HepG2 (cell line): ENCODE results near the gene DEDD2. TPM values are rescaled to one million over a fixed set of nuclear protein-coding genes. Genes with fewer than 3 reads are reported as not detected.

ENCODE experiments used
- ATAC-seq: fragments of 200-7000 bp; cut with Tn5 transposase; 3 replicates; pipeline ENCODE4 v1.9.1; 2020; ENCODE audit warnings: mild to moderate bottlenecking, moderate library complexity
- BruUV-seq: library from RNA; stranded (reverse); fragments of 400-500 nt; replicated peaks from 2 replicates; lab custom pipeline; 2021; lab: Mats Ljungman, UMichigan
- CTCF ChIA-PET: fragments of 300-600 bp; formaldehyde crosslinking; extraction: SDS; loops from one replicate; lab custom pipeline; 2021; ENCODE audit warnings: low total read pairs, inconsistent platforms, low intra/inter-chr PET ratio; lab: Yijun Ruan, JAX
- POLR2A ChIA-PET: fragments of 350-600 bp; sonication (Branson Sonifier 250); formaldehyde crosslinking; loops from one replicate; lab custom pipeline; 2020; ENCODE audit warnings: antibody characterized with exemption, inconsistent platforms; lab: Yijun Ruan, JAX
- DNase-seq: peaks from one replicate; pipeline ENCODE4 v3.0.0-alpha.2; 2015; ENCODE audit warnings: low spot score
- FAIRE-seq: peaks from 3 replicates; lab custom pipeline; 2011; peaks lifted over from hg19 to GRCh38; lab: Jason Lieb, UNC
- H2AFZ ChIP-seq: one replicate; pipeline ENCODE4 v1.6.1; 2011; ENCODE audit warnings: low read length, inconsistent platforms
- H3K27ac ChIP-seq: fragments of 300-600 bp; 3 replicates; pipeline ENCODE4 v1.8.0; 2011; ENCODE audit warnings: mixed run types, mild to moderate bottlenecking, mixed read lengths, low read length, inconsistent platforms; ENCODE audit not compliant: insufficient read depth; ENCODE audit errors: extremely low read length
- H3K27me3 ChIP-seq, 2 experiments: fragments of 200-600 bp in 1 of 2; 2 replicates in 1 of 2; 3 replicates in 1 of 2; pipeline versions ENCODE4 v1.6.0 to v1.8.0; 2011; ENCODE audit warnings: low read length in 2 of 2, mild to moderate bottlenecking in 2 of 2, moderate library complexity in 2 of 2, inconsistent platforms in 1 of 2; ENCODE audit not compliant: insufficient read depth in 2 of 2, control insufficient read depth in 1 of 2
- H3K36me3 ChIP-seq, 2 experiments: fragments of 200-600 bp in 1 of 2; replicated peaks in 1 of 2; 2 replicates in 1 of 2; 3 replicates in 1 of 2; pipeline versions ENCODE4 v1.5.1 to v1.8.0; 2011; ENCODE audit warnings: low read length in 2 of 2, inconsistent platforms in 1 of 2; ENCODE audit not compliant: insufficient read depth in 2 of 2, control insufficient read depth in 1 of 2
- H3K4me1 ChIP-seq: 2 replicates; pipeline ENCODE4 v1.5.1; 2012; ENCODE audit warnings: low read length, inconsistent platforms; ENCODE audit not compliant: insufficient read depth
- H3K4me2 ChIP-seq: 2 replicates; pipeline ENCODE4 v1.6.0; 2011; ENCODE audit warnings: low read depth, low read length, inconsistent platforms
- H3K4me3 ChIP-seq, 3 experiments: fragments of 200-600 bp in 1 of 3; sonication (generic), shearing (Covaris generic) in 1 of 3; replicated peaks in 1 of 3; 2 replicates each; pipeline ENCODE4 v1.5.1; 2011 to 2016; ENCODE audit warnings: low read length in 3 of 3, inconsistent platforms in 2 of 3, low read depth in 2 of 3, mild to moderate bottlenecking in 2 of 3, control low read depth in 1 of 3, mixed read lengths in 1 of 3; ENCODE audit not compliant: insufficient read depth in 1 of 3
- H3K79me2 ChIP-seq: one replicate; pipeline ENCODE4 v1.6.1; 2011; ENCODE audit warnings: low read length, inconsistent platforms; ENCODE audit not compliant: insufficient read depth
- H3K9ac ChIP-seq: 2 replicates; pipeline ENCODE4 v1.6.0; 2011; ENCODE audit warnings: mild to moderate bottlenecking, low read depth, low read length, inconsistent platforms; ENCODE audit not compliant: insufficient read depth
- H3K9me3 ChIP-seq: 2 replicates; pipeline ENCODE4 v1.5.1; 2012; ENCODE audit warnings: mild to moderate bottlenecking, low read length
- H4K20me1 ChIP-seq: 2 replicates; pipeline ENCODE4 v1.6.0; 2011; ENCODE audit warnings: inconsistent platforms, mild to moderate bottlenecking, low read length, moderate library complexity; ENCODE audit not compliant: insufficient read depth
- BHLHE40 ChIP-seq: IDR thresholded peaks from 2 replicates; pipeline ENCODE4 v1.6.1; 2011; ENCODE audit warnings: low read length, improper control_type of control experiment
- CEBPG ChIP-seq: IDR thresholded peaks from 2 replicates; pipeline ENCODE4 v1.6.1; 2016
- FLYWCH1 ChIP-seq: sonication (generic); formaldehyde crosslinking; IDR thresholded peaks from 2 replicates; pipeline ENCODE4 v1.8.1; 2023; ENCODE audit warnings: mild to moderate bottlenecking, missing genetic modification reagents
- GLI4 ChIP-seq: sonication (generic); formaldehyde crosslinking; IDR thresholded peaks from 2 replicates; pipeline ENCODE4 v1.5.1; 2020; ENCODE audit warnings: missing genetic modification reagents, mild to moderate bottlenecking, moderate library complexity, borderline replicate concordance
- KDM4B ChIP-seq: sonication (generic); formaldehyde crosslinking; IDR thresholded peaks from 2 replicates; pipeline ENCODE4 v1.4.0; 2020; ENCODE audit warnings: missing genetic modification reagents
- KDM5A ChIP-seq: fragments of 200-600 bp; sonication (generic); IDR thresholded peaks from 2 replicates; pipeline ENCODE4 v1.7.0; 2018; ENCODE audit warnings: antibody characterized with exemption, mild to moderate bottlenecking, low read length, borderline replicate concordance
- MYNN ChIP-seq: sonication (generic); formaldehyde crosslinking; IDR thresholded peaks from 2 replicates; pipeline ENCODE4 v1.4.0; 2020; ENCODE audit warnings: mild to moderate bottlenecking, low read depth, missing genetic modification reagents
- NCOA2 ChIP-seq: sonication (generic); formaldehyde crosslinking; IDR thresholded peaks from 2 replicates; pipeline ENCODE4 v1.8.0; 2022; ENCODE audit warnings: inconsistent platforms
- SMAD1 ChIP-seq: sonication (generic); formaldehyde crosslinking; IDR thresholded peaks from 2 replicates; pipeline ENCODE4 v1.4.0; 2020; ENCODE audit warnings: missing genetic modification reagents, low read depth, mild to moderate bottlenecking, borderline replicate concordance
- SMARCE1 ChIP-seq: fragments of 450-650 bp; IDR thresholded peaks from 2 replicates; pipeline ENCODE4 v1.6.1; 2017; ENCODE audit warnings: borderline replicate concordance
- SSRP1 ChIP-seq: IDR thresholded peaks from 2 replicates; pipeline ENCODE4 v1.6.1; 2016; ENCODE audit warnings: control low read depth
- ZC3H13 ChIP-seq: sonication (generic); formaldehyde crosslinking; IDR thresholded peaks from 2 replicates; pipeline ENCODE4 v1.8.1; 2023; ENCODE audit warnings: mild to moderate bottlenecking, missing genetic modification reagents, moderate library complexity
- ZKSCAN8 ChIP-seq: IDR thresholded peaks from 2 replicates; pipeline ENCODE4 v1.6.1; 2016; ENCODE audit warnings: borderline replicate concordance, missing genetic modification reagents, missing compliant biosample characterization
- ZNF224 ChIP-seq: sonication (generic); formaldehyde crosslinking; IDR thresholded peaks from 2 replicates; pipeline ENCODE4 v1.5.0; 2020; ENCODE audit warnings: mild to moderate bottlenecking, missing genetic modification reagents
- ZNF34 ChIP-seq: sonication (generic); formaldehyde crosslinking; IDR thresholded peaks from 2 replicates; pipeline ENCODE4 v1.4.0; 2020; ENCODE audit warnings: mild to moderate bottlenecking, missing genetic modification reagents, borderline replicate concordance
- ZNF460 ChIP-seq: sonication (generic); formaldehyde crosslinking; IDR thresholded peaks from 2 replicates; pipeline ENCODE4 v1.5.1; 2020; ENCODE audit warnings: missing genetic modification reagents, mild to moderate bottlenecking, borderline replicate concordance
- ZNF558 ChIP-seq: sonication (generic); formaldehyde crosslinking; IDR thresholded peaks from 2 replicates; pipeline ENCODE4 v1.9.0; 2022; ENCODE audit warnings: mild to moderate bottlenecking, missing genetic modification reagents, borderline replicate concordance
- ZNF879 ChIP-seq: sonication (generic); formaldehyde crosslinking; IDR thresholded peaks from 2 replicates; pipeline ENCODE4 v1.8.1; 2023; ENCODE audit warnings: missing genetic modification reagents
- WGBS: methylation state at CpG from one replicate; pipeline ENCODE4 v1.1.6; 2017; ENCODE audit warnings: low lambda C conversion rate; 5-methylcytosine and 5-hydroxymethylcytosine counted together
- in situ Hi-C: cut with HindIII; loops from 2 replicates; pipeline ENCODE4 v1.10.0; 2017; ENCODE audit warnings: low pct_unique_long_range_greater_than_20kb; ENCODE audit not compliant: extremely low pct_ligation_motif_present
- intact Hi-C: fragments of 100-400 bp; cut with micrococcal nuclease; formaldehyde crosslinking; loops from one replicate; pipeline ENCODE4 v1.10.0; 2022; ENCODE audit not compliant: unreplicated experiment
- polyA plus RNA-seq, 8 experiments: library from polyadenylated mRNA; depleted of rRNA in 3 of 8; stranded (reverse) in 7 of 8; unstranded in 1 of 8; fragments of >200 nt; fragmentation: Illumina TruSeq in 4 of 8; extraction: Trizol in 4 of 8; gene quantifications; 2 replicates each; pipeline versions ENCODE4 v1.2.1 to v1.2.3, GENCODE V29; 2011 to 2016; ENCODE audit warnings: low read depth in 4 of 8, missing spikeins in 1 of 8, mixed read lengths in 1 of 8; ENCODE audit not compliant: insufficient read depth in 1 of 8
- total RNA-seq, 5 experiments: library from RNA; depleted of rRNA; stranded (reverse); fragments of >200 nt; fragmentation: Illumina TruSeq; extraction: Trizol; gene quantifications; 2 replicates each; pipeline ENCODE4 v1.2.3, GENCODE V29; 2016; ENCODE audit warnings: low read depth in 1 of 5
- TF ChIP-seq, protein P1 (sequence below): sonication (generic); formaldehyde crosslinking; IDR thresholded peaks from 2 replicates; pipeline ENCODE4 v1.4.0; 2020; ENCODE audit warnings: missing genetic modification reagents, borderline replicate concordance

The DEDD2 gene
- total and polyA plus RNA-seq, 2 of the 13 experiments (the other 11 are each of a cell fraction or from before 2014, with no cell fraction given) = 19.2 to 24.7 TPM

DNA sequence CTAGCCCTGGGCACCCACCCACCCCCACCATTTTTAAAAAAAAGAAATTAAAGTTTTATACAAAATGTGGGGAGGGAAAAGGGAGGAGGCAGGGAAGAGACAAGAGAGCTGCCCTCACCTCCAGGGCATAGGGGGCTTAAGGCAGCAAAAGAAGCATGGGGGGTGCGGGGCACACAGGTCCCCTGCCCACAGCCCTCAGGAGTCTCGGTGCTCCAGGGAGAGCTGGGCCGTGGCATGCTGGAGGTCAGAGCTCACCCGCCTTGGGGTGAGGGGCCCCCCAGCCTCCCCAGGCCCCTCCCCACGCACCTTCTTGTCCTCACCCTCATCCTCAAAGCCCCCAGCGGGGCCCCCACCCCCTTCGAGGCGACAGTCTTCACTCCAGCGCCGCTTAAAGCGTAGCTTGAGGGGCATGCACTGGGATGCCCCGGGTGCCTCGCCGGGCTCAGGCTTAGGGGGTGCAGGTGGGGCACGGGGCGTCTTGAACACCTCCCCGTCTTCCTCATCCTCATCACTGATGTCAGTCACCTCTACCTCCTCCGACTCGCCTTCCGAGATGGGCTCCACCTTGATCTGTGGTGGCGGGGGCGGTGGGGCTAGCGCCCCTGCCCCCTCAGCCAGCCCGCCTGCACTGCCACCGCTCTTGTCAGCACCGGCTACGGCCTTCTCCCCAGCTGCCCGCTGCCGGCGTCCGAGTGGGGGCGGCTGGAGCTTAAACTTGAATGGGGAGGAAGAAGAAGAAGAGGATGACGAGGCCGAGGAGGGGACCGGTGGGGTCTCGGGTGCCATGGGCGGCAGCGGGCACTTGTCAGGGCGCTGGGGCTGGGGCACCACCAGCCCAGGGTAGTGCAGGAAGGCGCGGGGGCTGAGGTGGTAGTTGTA, 31.0 kb upstream of the DEDD2 start (continued):
- no peak for TF ChIP-seq ZNF558 (CRISPR knock-in tag)
- peak; percentile 55; the same call in 1 of the 2 replicates for TF ChIP-seq SSRP1 (CRISPR knock-in tag)
- TF ChIP-seq KDM4B (CRISPR knock-in tag) = no peak
- no peak for TF ChIP-seq ZNF224 (CRISPR knock-in tag)
- TF ChIP-seq FLYWCH1 (CRISPR knock-in tag) = no peak
- TF ChIP-seq CEBPG = no peak
- TF ChIP-seq ZKSCAN8 (CRISPR knock-in tag) = no peak
- no peak for TF ChIP-seq SMAD1 (CRISPR knock-in tag)
- no peak for TF ChIP-seq MYNN (CRISPR knock-in tag)
- TF ChIP-seq SMARCE1 = no peak
- no peak for TF ChIP-seq ZNF34 (CRISPR knock-in tag)
- TF ChIP-seq GLI4 (CRISPR knock-in tag) = no peak

- BruUV-seq = no TSS peak
- H3K4me3 ChIP-seq = no peak overlapping the region
- in situ Hi-C loops = no loop called here
- H3K27me3 ChIP-seq = no peaks in the 10 kb centered on the region; a peak in 1 of 5 replicates
- intact Hi-C loops = no loop called here
- H3K9ac ChIP-seq = no peak overlapping the region
- H3K4me1 ChIP-seq = peaks cover 67% of the 10 kb centered on the region
- CTCF ChIA-PET = no interaction called here
- H3K9me3 ChIP-seq = no peaks in the 10 kb centered on the region
- 99% methylated on average over 6 of the region's 6 CpGs for WGBS
- FAIRE-seq = no peak
- POLR2A ChIA-PET = interaction anchor here (1.0 to 6.6 kb wide), 5 partner anchors 8 to 54 kb away, joined by 3 to 117 read pairs (median 8); partner anchors contain the start of genes ERF, PAFAH1B3 and PRR19
- ATAC-seq = no peak
- peaks cover 28% of the 10 kb centered on the region for H3K79me2 ChIP-seq
- no peak overlapping the region for H3K4me2 ChIP-seq
- H2AFZ ChIP-seq = no peak overlapping the region
- peak overlapping the region; percentile 28 for H3K27ac ChIP-seq
- peaks cover 44% of the 10 kb centered on the region for H4K20me1 ChIP-seq
- H3K36me3 ChIP-seq = peaks cover 7 to 32% of the 10 kb centered on the region in 2 experiments; a peak in 3 of 5 replicates
- no peak for DNase-seq
- no peak for TF ChIP-seq KDM5A
- TF ChIP-seq, protein P1, sequence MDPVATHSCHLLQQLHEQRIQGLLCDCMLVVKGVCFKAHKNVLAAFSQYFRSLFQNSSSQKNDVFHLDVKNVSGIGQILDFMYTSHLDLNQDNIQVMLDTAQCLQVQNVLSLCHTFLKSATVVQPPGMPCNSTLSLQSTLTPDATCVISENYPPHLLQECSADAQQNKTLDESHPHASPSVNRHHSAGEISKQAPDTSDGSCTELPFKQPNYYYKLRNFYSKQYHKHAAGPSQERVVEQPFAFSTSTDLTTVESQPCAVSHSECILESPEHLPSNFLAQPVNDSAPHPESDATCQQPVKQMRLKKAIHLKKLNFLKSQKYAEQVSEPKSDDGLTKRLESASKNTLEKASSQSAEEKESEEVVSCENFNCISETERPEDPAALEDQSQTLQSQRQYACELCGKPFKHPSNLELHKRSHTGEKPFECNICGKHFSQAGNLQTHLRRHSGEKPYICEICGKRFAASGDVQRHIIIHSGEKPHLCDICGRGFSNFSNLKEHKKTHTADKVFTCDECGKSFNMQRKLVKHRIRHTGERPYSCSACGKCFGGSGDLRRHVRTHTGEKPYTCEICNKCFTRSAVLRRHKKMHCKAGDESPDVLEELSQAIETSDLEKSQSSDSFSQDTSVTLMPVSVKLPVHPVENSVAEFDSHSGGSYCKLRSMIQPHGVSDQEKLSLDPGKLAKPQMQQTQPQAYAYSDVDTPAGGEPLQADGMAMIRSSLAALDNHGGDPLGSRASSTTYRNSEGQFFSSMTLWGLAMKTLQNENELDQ = no peak
- no peak for TF ChIP-seq BHLHE40
- no peak for TF ChIP-seq NCOA2
- TF ChIP-seq ZC3H13 (CRISPR knock-in tag) = 0 out of 2 replicates have a peak, but pooled peaks have one; percentile 6
- no peak for TF ChIP-seq ZNF879 (CRISPR knock-in tag)
- TF ChIP-seq ZNF460 (CRISPR knock-in tag) = no peak
Measured at GRCh38 chr19:42247640-42248199, 30.2 kb upstream of the DEDD2 start.
